Fibroblast of lung (primary cell): ENCODE data around the gene PPP1R3D. TPM values are rescaled to one million over a fixed set of nuclear protein-coding genes. Genes with fewer than 3 reads are reported as not detected.

Source experiments
- DNase-seq, 2 donors: peaks; one replicate each; pipeline versions ENCODE4 v3.0.0 to v3.0.0-alpha.2; 2010; ENCODE audit warnings: low read depth in 2 of 2
- H2AFZ ChIP-seq: 2 replicates; pipeline ENCODE4 v1.5.1; 2012; ENCODE audit warnings: low read length, control low read depth, inconsistent platforms
- H3K27ac ChIP-seq: 2 replicates; pipeline ENCODE4 v1.5.1; 2011; ENCODE audit warnings: low read length, control low read depth; ENCODE audit not compliant: insufficient read depth
- H3K27me3 ChIP-seq: 2 replicates; pipeline ENCODE4 v1.5.1; 2011; ENCODE audit warnings: mild to moderate bottlenecking, low read length; ENCODE audit not compliant: control insufficient read depth, insufficient read depth
- H3K36me3 ChIP-seq: 2 replicates; pipeline ENCODE4 v1.5.1; 2011; ENCODE audit warnings: low read length; ENCODE audit not compliant: control insufficient read depth, insufficient read depth
- H3K4me1 ChIP-seq: 2 replicates; pipeline ENCODE4 v1.5.1; 2011; ENCODE audit warnings: low read length; ENCODE audit not compliant: control insufficient read depth, insufficient read depth; ENCODE audit errors: extremely low read depth
- H3K4me2 ChIP-seq: 2 replicates; pipeline ENCODE4 v1.5.1; 2011; ENCODE audit warnings: low read length, control low read depth; ENCODE audit not compliant: insufficient read depth; ENCODE audit errors: extremely low read depth
- H3K4me3 ChIP-seq, 4 experiments: fragments of 200-600 bp in 1 of 4; sonication (generic) in 1 of 4; replicated peaks in 1 of 4; 2 replicates each; pipeline ENCODE4 v1.5.1; 2011 to 2016; ENCODE audit warnings: low read length in 4 of 4, low read depth in 3 of 4, mild to moderate bottlenecking in 3 of 4, control low read depth in 2 of 4, inconsistent platforms in 1 of 4, mixed read lengths in 1 of 4; ENCODE audit not compliant: insufficient read depth in 1 of 4; ENCODE audit errors: control extremely low read depth in 1 of 4
- H3K79me2 ChIP-seq: 2 replicates; pipeline ENCODE4 v1.5.1; 2012; ENCODE audit warnings: mild to moderate bottlenecking, low read length, inconsistent platforms; ENCODE audit not compliant: control insufficient read depth, insufficient read depth
- H3K9ac ChIP-seq: 2 replicates; pipeline ENCODE4 v1.5.1; 2011; ENCODE audit warnings: mild to moderate bottlenecking, low read length, control low read depth; ENCODE audit not compliant: insufficient read depth
- H3K9me3 ChIP-seq: 2 replicates; pipeline ENCODE4 v1.5.1; 2012; ENCODE audit warnings: low read depth, low read length; ENCODE audit not compliant: control insufficient read depth, insufficient read depth
- H4K20me1 ChIP-seq: 2 replicates; pipeline ENCODE4 v1.5.1; 2011; ENCODE audit warnings: low read length; ENCODE audit not compliant: control insufficient read depth, insufficient read depth; ENCODE audit errors: extremely low read depth
- EZH2 ChIP-seq: IDR thresholded peaks from 2 replicates; pipeline ENCODE4 v1.5.1; 2012; ENCODE audit warnings: low read length, control low read depth, mild to moderate bottlenecking; ENCODE audit errors: missing control alignments
- polyA plus RNA-seq, 2 donors: library from polyadenylated mRNA; depleted of rRNA in 1 of 2; stranded (reverse) in 1 of 2; unstranded in 1 of 2; fragments of >200 nt; gene quantifications; 2 replicates each; pipeline ENCODE4 v1.2.1, GENCODE V29; 2011 to 2012; ENCODE audit warnings: missing spikeins in 1 of 2
- total RNA-seq: library from RNA; depleted of rRNA; stranded (reverse); fragments of >200 nt; gene quantifications from 2 replicates; pipeline ENCODE4 v1.2.1, GENCODE V29; 2014
- TF ChIP-seq, protein P1 (sequence below), 2 donors: IDR thresholded peaks in 1 of 2; conservative IDR thresholded peaks in 1 of 2; 1 replicate in 1 of 2; 2 replicates in 1 of 2; pipeline ENCODE4 v1.5.1; 2011 to 2012; ENCODE audit warnings: low read length in 2 of 2, control low read depth in 1 of 2, inconsistent platforms in 1 of 2, low read depth in 1 of 2, mild to moderate bottlenecking in 1 of 2

PPP1R3D gene
- total and polyA plus RNA-seq, 2 donors (not counting 1 experiment from before 2014, with no cell fraction given): 2.6 to 7.4 TPM

DNA sequence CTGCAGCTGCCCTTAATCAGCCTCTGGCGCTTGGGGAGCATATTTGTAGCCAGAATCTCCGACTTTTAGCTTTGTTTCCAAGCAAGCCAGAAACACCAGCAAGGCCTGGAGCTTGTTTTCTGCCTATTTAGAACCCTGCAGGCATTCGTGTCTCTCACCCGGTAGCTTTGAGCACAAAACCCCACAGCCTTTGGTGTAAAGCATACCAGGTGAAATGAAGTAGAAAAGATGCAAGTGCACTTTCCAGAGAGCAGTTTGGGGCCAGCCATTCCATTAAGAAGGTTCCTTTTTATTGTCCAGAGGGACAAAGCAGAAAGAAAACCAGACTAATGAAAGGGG is 820 bp upstream of the PPP1R3D start:
- H3K79me2 ChIP-seq: peaks cover 5% of the 10 kb centered on the region
- H3K9me3 ChIP-seq: no peaks in the 10 kb centered on the region
- TF ChIP-seq, protein P1, sequence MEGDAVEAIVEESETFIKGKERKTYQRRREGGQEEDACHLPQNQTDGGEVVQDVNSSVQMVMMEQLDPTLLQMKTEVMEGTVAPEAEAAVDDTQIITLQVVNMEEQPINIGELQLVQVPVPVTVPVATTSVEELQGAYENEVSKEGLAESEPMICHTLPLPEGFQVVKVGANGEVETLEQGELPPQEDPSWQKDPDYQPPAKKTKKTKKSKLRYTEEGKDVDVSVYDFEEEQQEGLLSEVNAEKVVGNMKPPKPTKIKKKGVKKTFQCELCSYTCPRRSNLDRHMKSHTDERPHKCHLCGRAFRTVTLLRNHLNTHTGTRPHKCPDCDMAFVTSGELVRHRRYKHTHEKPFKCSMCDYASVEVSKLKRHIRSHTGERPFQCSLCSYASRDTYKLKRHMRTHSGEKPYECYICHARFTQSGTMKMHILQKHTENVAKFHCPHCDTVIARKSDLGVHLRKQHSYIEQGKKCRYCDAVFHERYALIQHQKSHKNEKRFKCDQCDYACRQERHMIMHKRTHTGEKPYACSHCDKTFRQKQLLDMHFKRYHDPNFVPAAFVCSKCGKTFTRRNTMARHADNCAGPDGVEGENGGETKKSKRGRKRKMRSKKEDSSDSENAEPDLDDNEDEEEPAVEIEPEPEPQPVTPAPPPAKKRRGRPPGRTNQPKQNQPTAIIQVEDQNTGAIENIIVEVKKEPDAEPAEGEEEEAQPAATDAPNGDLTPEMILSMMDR (conservative IDR thresholded peaks at IDR 0.05 in 1 of 2, IDR thresholded peaks at IDR 0.05 in 1 of 2; ENCODE audit: low read depth in 1 of 2, low read length in 2 of 2): no peak
- no peak for TF ChIP-seq EZH2
- peak overlapping the region; percentile 92 for H2AFZ ChIP-seq
- peaks cover 2% of the 10 kb centered on the region for H3K36me3 ChIP-seq
- peak overlapping the region; percentile 92 for H3K27ac ChIP-seq
- peak overlapping the region; percentile 75 for H3K9ac ChIP-seq
- DNase-seq: no peak
- H3K27me3 ChIP-seq: no peaks in the 10 kb centered on the region
- peaks cover 7% of the 10 kb centered on the region for H3K4me1 ChIP-seq
- peak overlapping the region; percentile 65 to 82 (median 70) for H3K4me3 ChIP-seq
- H4K20me1 ChIP-seq: no peaks in the 10 kb centered on the region
- H3K4me2 ChIP-seq: peak overlapping the region; percentile 95

DNA sequence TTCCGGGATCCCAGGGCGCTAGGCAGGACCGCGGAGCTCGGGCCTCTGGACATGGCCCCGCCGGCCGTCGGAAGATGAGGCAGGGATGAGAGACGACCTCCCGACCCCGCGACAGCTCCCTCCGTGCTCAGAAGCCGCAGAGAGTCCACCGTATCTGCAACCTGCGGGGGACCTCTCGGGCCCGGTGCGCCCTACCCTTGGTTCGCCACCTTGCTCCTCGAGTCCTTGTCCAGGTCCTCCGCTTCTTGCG is 301 bp downstream of the PPP1R3D start:
- no peak for DNase-seq
- peak overlapping the region; percentile 79 for H3K27ac ChIP-seq
- H3K9me3 ChIP-seq: no peaks in the 10 kb centered on the region
- peak overlapping the region; percentile 64 for H3K4me2 ChIP-seq
- H2AFZ ChIP-seq: peak overlapping the region; percentile 67
- H3K27me3 ChIP-seq: no peaks in the 10 kb centered on the region
- peak overlapping the region; percentile 57 for H3K9ac ChIP-seq
- no peaks in the 10 kb centered on the region for H4K20me1 ChIP-seq
- H3K4me3 ChIP-seq: peak overlapping the region; percentile 56 to 67 (median 62)
- H3K79me2 ChIP-seq: peaks cover 5% of the 10 kb centered on the region
- no peak for TF ChIP-seq EZH2
- TF ChIP-seq, protein P1 (conservative IDR thresholded peaks at IDR 0.05 in 1 of 2, IDR thresholded peaks at IDR 0.05 in 1 of 2; ENCODE audit: low read depth in 1 of 2, low read length in 2 of 2): no peak
- H3K4me1 ChIP-seq: peaks cover 7% of the 10 kb centered on the region
- peaks cover 2% of the 10 kb centered on the region for H3K36me3 ChIP-seq

DNA sequence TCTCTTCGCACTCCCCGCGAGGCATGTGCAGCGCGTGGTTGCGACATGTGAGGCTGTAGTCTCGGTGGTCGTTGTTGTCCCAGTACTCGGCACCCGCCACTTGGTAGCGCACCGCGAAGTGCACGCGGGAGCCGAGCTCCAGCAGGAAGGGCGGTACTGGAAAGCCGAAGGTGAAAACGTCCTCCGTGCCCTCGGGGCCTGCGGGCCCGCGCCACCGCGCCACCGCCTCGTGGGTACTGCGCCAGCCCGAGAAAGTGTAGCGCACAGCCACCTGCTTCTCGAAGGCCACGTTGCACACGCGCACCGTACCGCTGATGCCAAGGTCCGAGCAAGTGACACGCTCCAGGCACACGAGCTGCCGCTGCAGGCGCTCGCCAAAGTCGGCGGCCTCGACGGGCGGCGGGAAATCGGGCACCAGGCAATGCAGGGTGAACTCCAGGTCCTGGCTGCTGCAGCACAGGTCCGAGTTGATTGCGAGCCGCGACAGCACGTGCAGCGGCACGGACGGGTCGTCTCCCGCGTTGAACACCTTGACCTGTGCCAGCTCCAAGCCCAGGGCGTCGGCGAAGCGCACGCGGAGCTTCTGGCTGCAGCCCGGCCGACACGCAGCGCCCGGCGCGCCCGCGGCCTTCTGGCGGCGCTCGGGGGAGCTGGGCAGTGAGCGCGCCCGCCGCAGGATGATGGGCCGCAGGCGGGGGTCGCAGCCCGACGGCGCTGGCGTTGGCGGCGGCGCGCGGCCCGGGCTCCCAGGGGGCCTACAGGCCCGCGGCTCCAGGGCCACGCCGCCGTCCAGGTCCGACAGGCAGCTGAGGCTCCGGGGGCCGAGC is 840 bp downstream of the PPP1R3D start:
- H3K27ac ChIP-seq: peak overlapping the region; percentile 79
- peaks cover 7% of the 10 kb centered on the region for H3K4me1 ChIP-seq
- peak overlapping the region; percentile 56 to 67 (median 62) for H3K4me3 ChIP-seq
- peaks cover 5% of the 10 kb centered on the region for H3K79me2 ChIP-seq
- no peaks in the 10 kb centered on the region for H3K9me3 ChIP-seq
- H3K36me3 ChIP-seq: peaks cover 2% of the 10 kb centered on the region
- peak overlapping the region; percentile 37 for H2AFZ ChIP-seq
- peak; percentile 12 to 20 for DNase-seq
- TF ChIP-seq, protein P1 (conservative IDR thresholded peaks at IDR 0.05 in 1 of 2, IDR thresholded peaks at IDR 0.05 in 1 of 2; ENCODE audit: low read depth in 1 of 2, low read length in 2 of 2): no peak
- no peak for TF ChIP-seq EZH2
- H3K4me2 ChIP-seq: peak overlapping the region; percentile 64
- H4K20me1 ChIP-seq: no peaks in the 10 kb centered on the region
- peak overlapping the region; percentile 57 for H3K9ac ChIP-seq
- H3K27me3 ChIP-seq: no peaks in the 10 kb centered on the region
